ENCODE data around the gene GABRB2.

DNA sequence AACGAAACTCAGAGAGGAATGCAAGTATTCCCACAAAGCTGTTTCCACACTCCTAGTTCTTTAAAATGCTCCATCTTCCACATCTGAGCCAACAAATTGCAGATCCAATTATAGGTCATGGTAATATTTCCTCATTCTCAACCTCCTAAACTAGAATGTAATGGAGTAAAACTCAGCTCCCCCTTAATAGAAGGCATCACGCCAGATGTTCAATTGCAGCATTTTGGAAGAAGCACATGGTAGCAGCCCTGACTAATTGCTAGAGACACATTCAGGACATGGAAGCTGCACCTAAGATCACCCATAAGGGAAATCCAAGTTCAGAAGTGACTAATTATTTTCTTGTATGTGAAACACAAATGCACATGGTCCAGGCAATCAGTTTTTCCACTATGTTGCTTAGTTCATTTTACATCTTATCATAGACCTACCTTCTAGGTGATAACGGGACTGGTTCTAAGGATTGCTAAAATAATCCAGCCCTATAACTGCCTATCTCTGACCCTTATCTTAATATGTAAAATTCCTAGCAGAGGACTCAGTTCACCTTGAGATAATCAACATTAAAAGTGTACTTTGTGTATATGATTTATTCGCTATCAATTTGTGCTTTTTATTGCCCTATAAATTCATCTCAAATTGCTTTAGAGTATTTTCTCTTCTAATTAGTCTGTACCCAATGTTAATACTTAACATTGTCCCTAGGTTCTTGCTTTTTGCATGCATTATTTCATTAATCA is 75.1 kb downstream of the GABRB2 start:
- TF ChIP-seq L3MBTL2 (conservative IDR thresholded peaks at IDR 0.05) (no peak), ZNF384 (IDR thresholded peaks at IDR 0.05) (no peak), FOXM1 (IDR thresholded peaks at IDR 0.05; ENCODE audit: borderline replicate concordance) (no peak), BHLHE40 (IDR thresholded peaks at IDR 0.05; ENCODE audit: borderline replicate concordance) (no peak), FOXK2 (IDR thresholded peaks at IDR 0.05) (no peak), SP1 (IDR thresholded peaks at IDR 0.05) (no peak)
